LNCAP (cell line): ENCODE results near the gene PTPRK.

ENCODE experiments used
- CTCF ChIP-seq: fragments of 450-650 bp; IDR thresholded peaks from 2 replicates; pipeline ENCODE4 v1.5.1; 2017; ENCODE audit warnings: mild to moderate bottlenecking

PTPRK gene

GRCh38 chr6:127946388-127946787 is 574.0 kb downstream of the PTPRK start:
- TF ChIP-seq CTCF: no peak

- TF ChIP-seq CTCF: no peak
Observed at GRCh38 chr6:127945434-127946097, 574.8 kb downstream of the PTPRK start.

- no peak for TF ChIP-seq CTCF
Observed at GRCh38 chr6:127941228-127941627, 579.2 kb downstream of the PTPRK start.

- no peak for TF ChIP-seq CTCF
Observed at GRCh38 chr6:127939442-127940066, 580.8 kb downstream of the PTPRK start.

GRCh38 chr6:127938701-127939100 is 581.7 kb downstream of the PTPRK start:
- no peak for TF ChIP-seq CTCF

- no peak for TF ChIP-seq CTCF
Observed at GRCh38 chr6:127937747-127938146, 582.7 kb downstream of the PTPRK start.

- TF ChIP-seq CTCF: no peak
Observed at GRCh38 chr6:127937102-127937501, 583.3 kb downstream of the PTPRK start.

- TF ChIP-seq CTCF: no peak
Observed at GRCh38 chr6:127934956-127935355, 585.4 kb downstream of the PTPRK start.
